Effector CD8-positive, alpha-beta T cell (primary cell): Measurements from ENCODE around the gene GCHFR.

Experiments used
- DNase-seq: peaks from one replicate; lab custom pipeline; 2025; lab: John Stamatoyannopoulos, UW

Gene GCHFR

GRCh38 chr15:40754883-40755811, 8.7 kb upstream of the GCHFR start, which contains the start of gene RMDN3:
RMDN3 (minus strand) TSS chr15:40755254; CDS start chr15:40754783, 471 bp downstream.
- peak; percentile 92 for DNase-seq

GRCh38 chr15:40755812-40756208, 8.1 kb upstream of the GCHFR start:
- DNase-seq, result no peak

GRCh38 chr15:40756938-40757337, 6.9 kb upstream of the GCHFR start:
- no peak for DNase-seq

- no peak for DNase-seq
These were observed 3.9 kb upstream of the GCHFR start for GRCh38 chr15:40759961-40760360.

- peak; percentile 32 for DNase-seq
These were observed 708 bp upstream of the GCHFR start for GRCh38 chr15:40762919-40763800.

GRCh38 chr15:40764629-40765103, 798 bp downstream of the GCHFR start:
- DNase-seq, result no peak

- no peak for DNase-seq
These were observed 2.4 kb downstream of the GCHFR start for GRCh38 chr15:40766194-40766815.

GRCh38 chr15:40766906-40767837, 3.3 kb downstream of the GCHFR start:
- no peak for DNase-seq

GRCh38 chr15:40767838-40768500, 4.1 kb downstream of the GCHFR start:
- DNase-seq, result no peak

- no peak for DNase-seq
These were observed 4.8 kb downstream of the GCHFR start for GRCh38 chr15:40768521-40769273.

GRCh38 chr15:40769274-40770146, 5.6 kb downstream of the GCHFR start, which contains the start of gene C15orf62:
C15orf62 (plus strand) TSS chr15:40769980; CDS start chr15:40770496, 516 bp downstream.
- peak; percentile 41 for DNase-seq

- DNase-seq, result no peak
These were observed 6.4 kb downstream of the GCHFR start for GRCh38 chr15:40770147-40770721.

- DNase-seq, result no peak
These were observed 7.4 kb downstream of the GCHFR start for GRCh38 chr15:40771242-40771641.

GRCh38 chr15:40772014-40772413, 8.1 kb downstream of the GCHFR start:
- no peak for DNase-seq

- DNase-seq, result no peak
These were observed 9.6 kb downstream of the GCHFR start for GRCh38 chr15:40773496-40773895.

- no peak for DNase-seq
These were observed 10.0 kb downstream of the GCHFR start for GRCh38 chr15:40773902-40774301.

GRCh38 chr15:40775007-40775406, 11.1 kb downstream of the GCHFR start:
- no peak for DNase-seq
